GM12864 (cell line): ENCODE results near the gene FAM13A.
"Not testable (repeated sequence)": the region's sequence is repeated elsewhere in the genome, so short reads cannot be mapped to it uniquely, and the experiment has no call there.

ENCODE experiments used
- DNase-seq: peaks from one replicate; pipeline ENCODE4 v3.0.0-alpha.2; 2011; ENCODE audit warnings: low read depth
- H3K4me3 ChIP-seq: 2 replicates; pipeline ENCODE4 v1.5.1; 2011; ENCODE audit warnings: mild to moderate bottlenecking, low read depth, low read length, control low read depth
- TF ChIP-seq, protein P1 (sequence below): IDR thresholded peaks from 2 replicates; pipeline ENCODE4 v1.5.1; 2011; ENCODE audit warnings: low read depth, mild to moderate bottlenecking, moderate library complexity, low read length, control low read depth, inconsistent platforms; ENCODE audit errors: missing control alignments

The FAM13A gene

DNA sequence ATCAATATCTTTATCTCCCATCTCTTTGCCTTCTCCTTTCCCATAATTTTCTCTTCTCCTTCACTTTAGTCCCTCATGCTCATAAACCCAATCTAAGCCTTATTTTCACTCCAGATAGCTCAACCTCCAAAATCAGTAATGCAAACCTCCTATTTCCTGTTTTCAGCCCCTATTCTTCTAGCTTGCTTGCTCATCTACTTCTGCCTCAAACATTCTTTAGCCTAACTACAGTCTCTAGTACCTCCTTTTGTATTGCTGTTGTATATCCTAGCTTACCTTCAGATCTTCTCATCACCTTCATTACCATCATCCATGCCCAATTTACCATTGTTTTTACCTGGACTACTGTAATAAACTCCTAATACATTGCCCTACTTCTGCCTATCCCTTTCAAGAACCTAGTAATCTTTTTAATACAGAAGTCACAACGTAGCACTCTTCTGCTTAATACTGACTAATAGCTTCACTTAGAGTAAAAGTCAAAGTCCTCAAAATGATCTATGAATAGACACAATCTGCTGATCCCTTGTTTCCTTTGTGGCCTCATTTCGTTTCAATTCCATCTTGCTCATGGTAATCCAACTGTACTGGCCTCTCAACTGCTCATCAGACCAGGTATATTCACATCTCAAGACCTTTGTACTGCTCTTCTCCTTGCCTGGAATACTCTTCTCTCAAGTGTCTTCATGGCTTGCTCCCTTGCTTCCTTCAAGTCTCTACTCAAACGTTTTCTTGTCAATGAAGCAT is 123.4 kb downstream of the FAM13A start:
- DNase-seq = no peak
- TF ChIP-seq, protein P1, sequence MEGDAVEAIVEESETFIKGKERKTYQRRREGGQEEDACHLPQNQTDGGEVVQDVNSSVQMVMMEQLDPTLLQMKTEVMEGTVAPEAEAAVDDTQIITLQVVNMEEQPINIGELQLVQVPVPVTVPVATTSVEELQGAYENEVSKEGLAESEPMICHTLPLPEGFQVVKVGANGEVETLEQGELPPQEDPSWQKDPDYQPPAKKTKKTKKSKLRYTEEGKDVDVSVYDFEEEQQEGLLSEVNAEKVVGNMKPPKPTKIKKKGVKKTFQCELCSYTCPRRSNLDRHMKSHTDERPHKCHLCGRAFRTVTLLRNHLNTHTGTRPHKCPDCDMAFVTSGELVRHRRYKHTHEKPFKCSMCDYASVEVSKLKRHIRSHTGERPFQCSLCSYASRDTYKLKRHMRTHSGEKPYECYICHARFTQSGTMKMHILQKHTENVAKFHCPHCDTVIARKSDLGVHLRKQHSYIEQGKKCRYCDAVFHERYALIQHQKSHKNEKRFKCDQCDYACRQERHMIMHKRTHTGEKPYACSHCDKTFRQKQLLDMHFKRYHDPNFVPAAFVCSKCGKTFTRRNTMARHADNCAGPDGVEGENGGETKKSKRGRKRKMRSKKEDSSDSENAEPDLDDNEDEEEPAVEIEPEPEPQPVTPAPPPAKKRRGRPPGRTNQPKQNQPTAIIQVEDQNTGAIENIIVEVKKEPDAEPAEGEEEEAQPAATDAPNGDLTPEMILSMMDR = no peak

DNA sequence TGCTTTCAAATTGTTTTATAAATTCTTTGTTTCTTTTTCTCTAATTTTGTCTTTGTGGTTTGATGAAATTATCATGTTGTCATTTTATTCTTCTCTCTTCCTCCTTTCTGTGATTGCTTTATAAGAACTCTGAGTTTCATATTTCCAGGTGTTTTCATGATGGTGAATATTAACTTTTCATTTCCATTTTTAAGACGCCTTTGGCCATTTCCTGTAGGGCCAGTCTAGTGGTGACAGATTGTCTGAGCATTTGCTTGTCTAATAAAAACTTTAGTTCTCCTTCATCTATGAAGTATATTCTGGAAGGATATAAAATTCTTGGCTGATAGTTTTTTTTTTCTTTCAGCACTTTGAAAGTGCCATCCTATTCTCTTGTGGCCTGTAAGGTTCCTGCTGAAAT is 128.1 kb downstream of the FAM13A start:
- TF ChIP-seq, protein P1 = no peak
- no peak for DNase-seq
- H3K4me3 ChIP-seq = no peak overlapping the region

More for the DNA sequence above, 123.4 kb downstream of the FAM13A start:
- H3K4me3 ChIP-seq = no peak overlapping the region

DNA sequence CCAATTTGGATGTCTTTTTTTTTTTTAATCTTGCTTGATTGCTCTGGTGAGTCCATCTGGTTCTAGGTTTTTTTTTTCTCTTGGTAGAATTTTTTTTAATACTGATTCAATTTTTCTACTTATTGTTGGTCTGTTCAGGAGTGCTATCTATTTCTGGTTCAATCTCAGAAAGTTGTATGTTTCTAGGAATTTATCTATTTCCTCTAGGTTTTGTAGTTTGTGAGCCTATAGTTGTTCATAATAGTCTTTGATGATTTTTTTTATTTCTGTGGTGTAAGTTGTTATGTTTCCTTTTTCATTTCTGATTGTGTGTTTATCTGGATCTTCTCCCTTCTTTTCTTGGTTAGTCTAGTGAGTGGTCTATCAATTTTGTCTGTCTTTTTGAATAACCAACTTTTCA is 129.6 kb downstream of the FAM13A start:
- DNase-seq = no peak
- TF ChIP-seq, protein P1 = no peak
- H3K4me3 ChIP-seq = no peak overlapping the region

DNA sequence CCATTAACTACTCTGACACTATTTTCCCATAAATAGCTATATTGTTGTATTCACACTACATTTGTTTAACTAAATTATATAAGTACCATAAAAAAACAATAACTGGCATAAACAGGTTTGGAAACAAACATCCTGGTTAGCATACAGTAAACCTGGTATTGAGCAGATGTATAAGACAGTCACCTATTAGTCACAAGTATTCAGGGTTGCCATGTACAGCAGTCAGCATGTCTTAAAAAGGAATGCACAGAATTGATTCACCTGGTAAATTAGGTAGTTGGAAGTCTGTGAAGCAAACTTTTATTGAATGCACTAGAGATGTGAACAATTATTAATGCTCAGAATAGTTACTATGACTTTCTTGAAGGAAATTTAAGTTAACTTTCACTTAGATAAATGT is 137.9 kb downstream of the FAM13A start:
- no peak for DNase-seq
- H3K4me3 ChIP-seq = no peak overlapping the region
- TF ChIP-seq, protein P1 = no peak

DNA sequence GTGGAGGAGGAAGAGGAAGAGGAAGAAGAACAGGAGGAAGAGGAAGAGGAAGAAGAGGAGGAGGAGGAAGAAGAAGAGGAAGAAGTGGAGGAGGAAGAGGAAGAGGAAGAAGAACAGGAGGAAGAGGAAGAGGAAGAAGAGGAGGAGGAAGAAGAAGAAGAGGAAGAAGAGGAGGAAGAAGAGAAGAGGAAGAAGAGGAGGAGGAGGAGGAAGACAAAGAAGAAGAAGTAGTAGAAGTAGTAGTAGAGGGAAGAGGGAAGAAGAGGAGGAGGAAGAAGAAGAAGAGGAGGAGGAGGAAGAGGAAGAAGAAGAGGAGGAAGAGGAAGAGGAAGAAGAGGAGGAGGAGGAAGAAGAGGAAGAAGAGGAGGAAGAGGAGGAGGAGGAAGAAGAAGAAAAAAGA is 143.8 kb downstream of the FAM13A start:
- not testable (repeated sequence) for DNase-seq, H3K4me3 ChIP-seq

DNA sequence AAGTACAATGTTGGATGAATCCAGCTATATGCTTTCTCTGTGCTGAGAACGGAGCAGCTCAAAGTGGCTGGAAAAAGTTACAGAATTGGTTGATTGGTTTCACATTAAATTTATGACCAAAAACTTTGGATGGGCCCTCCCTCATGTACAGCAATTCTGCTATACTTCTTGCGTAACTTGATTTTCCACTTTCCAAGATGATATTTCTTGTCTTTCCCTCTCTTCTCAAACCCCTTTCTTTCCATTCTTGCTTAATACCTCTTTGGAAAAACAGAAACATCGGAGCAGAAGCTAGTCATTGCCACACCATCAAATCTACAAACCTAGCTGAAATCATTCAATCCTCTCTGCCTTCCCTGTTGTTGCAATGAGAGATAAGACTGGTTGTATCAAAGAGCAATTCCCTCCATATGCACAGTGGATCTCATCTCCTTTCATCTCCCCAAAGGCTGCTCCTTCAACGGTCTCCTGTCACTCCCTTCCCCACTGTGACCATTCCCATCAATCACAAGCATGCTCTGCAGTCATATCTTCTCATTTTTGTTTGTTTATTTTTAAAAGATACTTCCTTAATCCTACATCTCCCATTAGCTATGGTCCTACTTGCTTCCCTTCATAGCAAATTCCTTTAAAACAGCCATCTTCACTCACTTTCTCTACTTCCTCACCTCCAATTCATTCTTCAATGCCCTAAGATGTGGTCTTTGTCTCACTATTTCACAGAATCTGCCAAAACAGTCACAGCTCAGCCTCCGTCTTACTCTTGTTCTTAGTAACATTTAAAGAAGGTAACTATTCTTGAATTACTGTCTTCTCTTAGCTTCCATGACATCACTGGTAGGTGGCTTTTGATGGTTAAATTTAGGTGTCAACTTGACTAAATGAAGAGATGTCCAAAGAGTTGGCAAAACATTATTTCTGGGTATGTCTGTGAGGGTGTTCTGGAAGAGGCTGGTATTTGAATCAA is 145.5 kb downstream of the FAM13A start:
- TF ChIP-seq, protein P1 = no peak
- H3K4me3 ChIP-seq = no peak overlapping the region
- no peak for DNase-seq

DNA sequence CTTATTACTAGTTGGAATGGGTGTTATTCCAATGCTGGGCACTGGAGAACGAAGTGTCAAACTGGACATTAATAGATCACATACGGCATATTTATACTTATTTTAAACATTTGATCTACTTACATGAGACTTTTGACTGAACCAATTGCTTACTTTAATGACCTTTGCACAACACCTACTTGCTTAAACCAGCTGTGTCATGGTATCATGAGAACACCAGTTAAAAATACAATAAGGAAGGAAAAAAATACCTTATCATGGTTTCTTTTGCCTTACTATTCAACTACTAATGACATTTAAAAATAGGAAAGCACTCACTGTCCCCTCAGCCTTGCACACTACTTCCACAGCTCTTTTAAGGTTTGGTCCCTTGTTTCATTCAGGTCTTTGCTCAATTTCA is 146.9 kb downstream of the FAM13A start:
- H3K4me3 ChIP-seq = no peak overlapping the region
- DNase-seq = no peak
- TF ChIP-seq, protein P1 = no peak
